Measurements from ENCODE around the gene HTR3C.

Gene HTR3C

DNA sequence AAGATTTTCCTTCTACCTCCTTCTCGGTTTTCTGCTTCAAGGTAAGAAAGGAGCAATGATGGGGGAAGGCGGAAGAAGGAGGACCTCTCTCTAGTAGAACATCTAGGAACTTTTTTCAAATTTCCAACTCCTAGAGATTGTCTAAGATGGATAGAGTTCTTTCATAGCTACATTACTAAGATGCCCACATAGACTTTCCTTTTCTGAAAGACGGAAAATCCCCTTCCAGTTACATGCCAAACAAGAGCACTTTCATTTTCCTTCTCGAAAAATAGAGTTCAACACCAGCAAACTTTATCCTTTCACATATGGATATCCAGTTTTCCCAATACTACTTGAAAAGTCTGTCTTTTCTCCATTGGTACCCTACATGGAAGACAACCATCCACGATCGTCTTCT is 44.7 kb downstream of the HTR3C start:
- no peak for DNase-seq

DNA sequence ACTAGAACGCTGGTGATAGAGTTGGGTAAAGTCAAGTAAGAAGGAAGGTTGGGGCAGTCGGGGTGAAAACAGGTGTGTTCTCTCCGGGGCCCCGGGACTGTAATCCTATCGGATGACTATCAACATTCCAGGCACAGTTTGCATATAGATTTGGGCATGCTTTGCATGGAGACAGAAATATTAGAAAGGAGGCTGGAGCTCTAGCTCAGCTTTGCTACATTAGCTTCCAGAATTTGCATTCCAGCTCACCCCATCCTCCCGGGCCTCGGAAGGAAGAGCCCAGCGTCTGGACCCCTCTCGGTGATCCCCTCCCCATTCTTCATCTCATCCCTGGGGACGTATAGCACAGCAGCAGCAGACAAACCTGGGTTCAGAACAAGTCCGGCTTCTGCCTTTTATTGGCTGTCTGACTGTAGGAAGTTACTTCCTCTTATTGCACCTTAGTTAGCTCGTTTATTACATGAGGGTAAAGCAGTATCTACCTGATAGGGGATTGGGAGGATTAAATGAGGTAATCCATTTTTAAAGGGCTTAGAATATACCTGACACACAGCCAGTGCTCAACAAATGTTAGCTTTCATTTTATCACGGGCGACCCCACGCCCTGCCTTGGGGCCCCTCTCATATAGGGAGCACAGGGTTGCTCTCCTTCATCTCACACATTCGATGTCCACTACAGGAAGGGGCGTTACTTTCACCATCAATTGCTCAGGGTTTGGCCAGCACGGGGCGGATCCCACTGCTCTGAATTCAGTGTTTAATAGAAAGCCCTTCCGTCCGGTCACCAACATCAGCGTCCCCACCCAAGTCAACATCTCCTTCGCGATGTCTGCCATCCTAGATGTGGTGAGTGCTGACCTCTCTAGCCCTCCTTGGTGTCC is 47.2 kb downstream of the HTR3C start:
- no peak for DNase-seq

Measured in left hindlimb (tissue), 1 donor.